NCI-H1092 (cell line): ENCODE data around the gene GPC6.
"Not testable (repeated sequence)": the region's sequence is repeated elsewhere in the genome, so short reads cannot be mapped to it uniquely, and the experiment has no call there.

Experiments used
- DNase-seq: peaks from one replicate; lab custom pipeline; 2025; lab: John Stamatoyannopoulos, UW

Gene GPC6

GRCh38 chr13:93226623-93227279, at the start of gene GPC6:
Gene GPC6 (plus strand): TSS chr13:93226807.
- DNase-seq = peak; percentile 86

- DNase-seq = no peak
Measured at GRCh38 chr13:93180356-93180969, 46.1 kb upstream of the GPC6 start.

- no peak for DNase-seq
Measured at GRCh38 chr13:93182406-93182805, 44.2 kb upstream of the GPC6 start.

GRCh38 chr13:93183302-93183701, 43.3 kb upstream of the GPC6 start:
- no peak for DNase-seq

GRCh38 chr13:93190006-93190405, 36.6 kb upstream of the GPC6 start:
- DNase-seq = no peak

GRCh38 chr13:93193682-93194081, 32.9 kb upstream of the GPC6 start:
- DNase-seq = no peak

- no peak for DNase-seq
Measured at GRCh38 chr13:93199856-93200255, 26.8 kb upstream of the GPC6 start.

GRCh38 chr13:93200626-93201025, 26.0 kb upstream of the GPC6 start:
- DNase-seq = no peak

- DNase-seq = no peak
Measured at GRCh38 chr13:93201992-93202558, 24.5 kb upstream of the GPC6 start.

- DNase-seq = not testable (repeated sequence)
Measured at GRCh38 chr13:93206778-93207392, 19.7 kb upstream of the GPC6 start.

- DNase-seq = no peak
Measured at GRCh38 chr13:93216122-93216521, 10.5 kb upstream of the GPC6 start.

- no peak for DNase-seq
Measured at GRCh38 chr13:93217721-93218261, 8.8 kb upstream of the GPC6 start.

- DNase-seq = no peak
Measured at GRCh38 chr13:93218583-93218982, 8.0 kb upstream of the GPC6 start.

GRCh38 chr13:93220073-93220472, 6.5 kb upstream of the GPC6 start:
- no peak for DNase-seq

GRCh38 chr13:93222976-93223375, 3.6 kb upstream of the GPC6 start:
- no peak for DNase-seq

GRCh38 chr13:93224535-93224934, 2.1 kb upstream of the GPC6 start:
- no peak for DNase-seq

GRCh38 chr13:93225610-93226009, 997 bp upstream of the GPC6 start:
- DNase-seq = no peak

- no peak for DNase-seq
Measured at GRCh38 chr13:93226065-93226622, 463 bp upstream of the GPC6 start.

GRCh38 chr13:93227280-93227877, 772 bp downstream of the GPC6 start:
- peak; percentile 82 for DNase-seq

- peak; percentile 83 for DNase-seq
Measured at GRCh38 chr13:93227878-93228642, 1.5 kb downstream of the GPC6 start.

GRCh38 chr13:93228643-93228937, 2.0 kb downstream of the GPC6 start:
- DNase-seq = no peak
